Lung (tissue), 12 donors: ENCODE data around the gene ANGEL1. TPM values are rescaled to one million over a fixed set of nuclear protein-coding genes. Genes with fewer than 3 reads are reported as not detected.

Source experiments
- ATAC-seq: fragments of 200-7000 bp; cut with Tn5 transposase; one replicate; pipeline ENCODE4 v1.9.1; 2020; ENCODE audit warnings: moderate number of reproducible peaks; ENCODE audit not compliant: insufficient read depth, low FRiP score
- DNase-seq, 3 donors: peaks; one replicate each; pipeline ENCODE4 v3.0.0-alpha.2; 2013 to 2017
- H3K27ac ChIP-seq, 2 donors: one replicate each; pipeline ENCODE4 v1.5.1; 2013; ENCODE audit warnings: mild to moderate bottlenecking in 2 of 2, moderate library complexity in 2 of 2, control low read depth in 1 of 2, inconsistent platforms in 1 of 2, low read depth in 1 of 2, low read length in 1 of 2
- H3K27me3 ChIP-seq, 3 donors: one replicate each; pipeline ENCODE4 v1.5.1; 2013; ENCODE audit warnings: low read length in 2 of 3; ENCODE audit not compliant: control insufficient read depth in 3 of 3, insufficient read depth in 3 of 3
- H3K36me3 ChIP-seq, 4 donors: one replicate each; pipeline ENCODE4 v1.5.1; 2013; ENCODE audit warnings: low read length in 4 of 4, mild to moderate bottlenecking in 1 of 4, moderate library complexity in 1 of 4; ENCODE audit not compliant: control insufficient read depth in 4 of 4, insufficient read depth in 4 of 4
- H3K4me1 ChIP-seq, 5 donors: one replicate each; pipeline ENCODE4 v1.5.1; 2013; ENCODE audit warnings: low read length in 5 of 5, mild to moderate bottlenecking in 2 of 5, moderate library complexity in 1 of 5; ENCODE audit not compliant: control insufficient read depth in 5 of 5, insufficient read depth in 5 of 5
- H3K4me3 ChIP-seq: one replicate; pipeline ENCODE4 v1.5.1; 2013; ENCODE audit warnings: mild to moderate bottlenecking, control low read depth, moderate library complexity
- H3K9ac ChIP-seq, 2 donors: one replicate each; pipeline ENCODE4 v1.5.1; 2013; ENCODE audit warnings: low read length in 2 of 2, control low read depth in 1 of 2; ENCODE audit not compliant: insufficient read depth in 1 of 2
- H3K9me3 ChIP-seq, 4 donors: one replicate each; pipeline ENCODE4 v1.5.1; 2013; ENCODE audit warnings: low read length in 3 of 4, mild to moderate bottlenecking in 1 of 4, moderate library complexity in 1 of 4; ENCODE audit not compliant: control insufficient read depth in 4 of 4, insufficient read depth in 3 of 4
- CTCF ChIP-seq: IDR thresholded peaks from 2 replicates; pipeline ENCODE4 v1.5.1; 2012; ENCODE audit warnings: mild to moderate bottlenecking; ENCODE audit errors: control extremely low read depth, extremely low read depth
- WGBS, 2 donors: extraction: QIAGEN DNeasy Blood & Tissue Kit; methylation state at CpG; one replicate each; pipeline ENCODE4 v1.1.7; 2013; 5-methylcytosine and 5-hydroxymethylcytosine counted together
- polyA plus RNA-seq, 2 donors: library from polyadenylated mRNA; stranded (reverse); fragments of 200-250 nt; gene quantifications; one replicate each; pipeline ENCODE4 v1.2.1, GENCODE V29; 2013
- total RNA-seq, 2 donors: library from RNA; depleted of rRNA in 1 of 2; stranded (reverse); fragments of >200 nt in 1 of 2; gene quantifications; one replicate each; pipeline ENCODE4 v1.2.1, GENCODE V29; 2014 to 2021
- donor health status: control.
- donor health status: control.
- donor health status: Bipolar disorder and iron deficiency.
- donor health status: healthy.
- donor health status: DM: yes; HTN: yes; CAD: no.

The ANGEL1 gene
- total and polyA plus RNA-seq, 4 donors, result 10.4 to 20.4 (median 15.0) TPM

GRCh38 chr14:76856769-76857168 is 44.1 kb upstream of the ANGEL1 start:
- Histone ChIP-seq H3K27ac (no peak overlapping the region), H3K4me3 (no peak overlapping the region), H3K27me3 (no peaks in the 10 kb centered on the region), H3K9ac (no peak overlapping the region), H3K4me1 (peaks cover 0 to 2% (median 0%) of the 10 kb centered on the region in 5 donors), H3K36me3 (no peaks in the 10 kb centered on the region), H3K9me3 (peaks cover 0 to 1% (median 0%) of the 10 kb centered on the region in 4 donors)
- DNase-seq (no peak), ATAC-seq (no peak)
- TF ChIP-seq CTCF, result no peak
- WGBS, 2 donors, result 84 to 88% methylated on average over 1 of the region's 1 CpG

- WGBS, 2 donors, result 97% methylated on average over 2 of the region's 2 CpGs
- H3K9ac ChIP-seq, result no peak overlapping the region
- no peak for DNase-seq
- H3K36me3 ChIP-seq, result no peaks in the 10 kb centered on the region
- H3K27me3 ChIP-seq, result no peaks in the 10 kb centered on the region
- ATAC-seq, result no peak
- no peak overlapping the region for H3K27ac ChIP-seq
- no peak for TF ChIP-seq CTCF
- no peak overlapping the region for H3K4me3 ChIP-seq
- H3K9me3 ChIP-seq, result peaks cover 0 to 1% (median 0%) of the 10 kb centered on the region in 4 donors
- no peaks in the 10 kb centered on the region for H3K4me1 ChIP-seq
Observed at GRCh38 chr14:76855066-76855465, 42.4 kb upstream of the ANGEL1 start.

GRCh38 chr14:76848879-76849278 is 36.2 kb upstream of the ANGEL1 start:
- Histone ChIP-seq H3K9me3 (no peaks in the 10 kb centered on the region), H3K36me3 (no peaks in the 10 kb centered on the region), H3K4me3 (no peak overlapping the region), H3K9ac (no peak overlapping the region), H3K27me3 (no peaks in the 10 kb centered on the region), H3K27ac (no peak overlapping the region), H3K4me1 (peaks cover 0 to 1% (median 0%) of the 10 kb centered on the region in 5 donors)
- TF ChIP-seq CTCF, result no peak
- no peak for ATAC-seq
- DNase-seq, result no peak
- WGBS, 2 donors, result 82 to 86% methylated on average over 6 of the region's 6 CpGs
